Activated T-cell treated with anti-CD3 and anti-CD28 coated beads, Interleukin-2, amount 50 U/mL, for 72 hours (primary cell): ENCODE measurements around the gene PDE11A. TPM values are rescaled to one million over a fixed set of nuclear protein-coding genes. Genes with fewer than 3 reads are reported as not detected.

ENCODE experiments used
- ATAC-seq, 2 donors: fragments of 150-1000 bp; cut with Tn5 transposase; replicated peaks in 1 of 2; 2 replicates each; pipeline ENCODE4 v1.10.0; 2021; ENCODE audit warnings: moderate library complexity in 2 of 2, mild to moderate bottlenecking in 1 of 2
- DNase-seq, 2 donors: peaks; one replicate each; pipeline ENCODE4 v3.0.0; 2021 to 2022; ENCODE audit warnings: mixed read lengths in 1 of 2
- H3K27ac Mint-ChIP-seq: one replicate; pipeline ENCODE4 v1.8.0; 2022; ENCODE audit warnings: mild to moderate bottlenecking, moderate library complexity, mixed read lengths
- H3K27me3 Mint-ChIP-seq: one replicate; pipeline ENCODE4 v1.8.0; 2022; ENCODE audit warnings: low read depth, mixed read lengths
- H3K36me3 Mint-ChIP-seq, 2 donors: one replicate each; pipeline ENCODE4 v1.8.0; 2022; ENCODE audit warnings: mixed read lengths in 2 of 2, mild to moderate bottlenecking in 1 of 2; ENCODE audit not compliant: insufficient read depth in 2 of 2
- H3K4me1 Mint-ChIP-seq: one replicate; pipeline ENCODE4 v1.8.0; 2022; ENCODE audit warnings: low read depth, mixed read lengths
- H3K4me3 Mint-ChIP-seq, 2 donors: one replicate each; pipeline ENCODE4 v1.8.0; 2022; ENCODE audit warnings: mild to moderate bottlenecking in 2 of 2, mixed read lengths in 2 of 2, moderate library complexity in 2 of 2
- H3K9me3 Mint-ChIP-seq, 2 donors: one replicate each; pipeline ENCODE4 v1.8.0; 2022; ENCODE audit warnings: mixed read lengths in 2 of 2
- total RNA-seq, 2 donors: library from RNA; stranded (reverse); gene quantifications; one replicate each; pipeline ENCODE4 v1.2.3, GENCODE V29; 2022

Gene PDE11A
- total RNA-seq, 2 donors from 2014 or later, result not detected

DNA sequence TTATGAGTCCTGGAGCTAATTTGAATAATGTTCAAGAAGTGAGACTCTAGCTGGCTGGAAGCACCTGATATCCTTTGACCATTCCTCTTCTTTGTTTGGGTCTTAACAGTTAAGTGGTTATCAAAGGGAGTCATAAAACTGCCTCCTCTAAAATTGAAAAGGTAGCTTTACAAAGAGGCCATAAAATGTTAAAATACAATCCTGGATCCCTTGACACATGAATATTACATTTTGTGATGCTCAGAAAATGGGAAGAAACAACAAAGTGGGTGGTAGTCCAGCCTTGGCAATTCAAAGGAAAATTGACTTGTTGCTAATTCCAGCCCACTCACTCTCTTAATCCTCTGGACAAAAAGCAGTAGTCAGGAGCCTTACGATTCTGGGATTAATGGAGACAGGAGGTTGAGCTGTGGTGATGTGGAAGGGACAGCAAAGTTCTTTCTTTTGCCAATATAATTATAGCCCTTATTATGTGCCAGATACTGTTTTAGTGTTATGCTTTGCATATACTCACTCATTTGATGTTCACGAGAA, 339.2 kb downstream of the PDE11A start:
- DNase-seq, result no peak
- no peaks in the 10 kb centered on the region for H3K9me3 Mint-ChIP-seq
- no peaks in the 10 kb centered on the region for H3K36me3 Mint-ChIP-seq
- no peak for ATAC-seq
- H3K27me3 Mint-ChIP-seq, result peaks cover 13% of the 10 kb centered on the region
- no peak overlapping the region for H3K4me3 Mint-ChIP-seq
- no peak overlapping the region for H3K27ac Mint-ChIP-seq
- H3K4me1 Mint-ChIP-seq, result no peaks in the 10 kb centered on the region

DNA sequence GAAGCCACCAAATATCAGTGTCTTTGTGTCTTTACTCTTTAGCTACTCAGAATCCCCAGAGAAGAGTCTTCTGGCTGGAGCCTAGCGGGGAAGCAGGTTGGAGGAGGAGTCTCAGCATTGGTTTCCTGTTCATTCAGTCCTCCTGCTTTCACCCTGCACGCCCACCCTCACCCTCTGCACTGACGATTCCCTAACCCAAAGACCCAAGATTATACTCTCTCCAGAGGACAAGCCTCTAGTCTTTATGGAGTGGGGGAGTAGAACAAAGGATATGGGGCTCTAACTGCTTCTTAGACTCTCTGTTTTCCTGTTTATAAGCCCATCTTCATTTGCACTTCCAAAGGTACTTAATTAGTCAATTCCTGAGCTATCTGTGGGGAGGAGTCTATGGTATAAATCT, 341.2 kb downstream of the PDE11A start:
- H3K4me1 Mint-ChIP-seq, result no peaks in the 10 kb centered on the region
- no peak overlapping the region for H3K4me3 Mint-ChIP-seq
- DNase-seq (no peak), ATAC-seq (no peak)
- no peaks in the 10 kb centered on the region for H3K9me3 Mint-ChIP-seq
- peaks cover 21% of the 10 kb centered on the region for H3K27me3 Mint-ChIP-seq
- H3K36me3 Mint-ChIP-seq, result no peaks in the 10 kb centered on the region
- no peak overlapping the region for H3K27ac Mint-ChIP-seq

DNA sequence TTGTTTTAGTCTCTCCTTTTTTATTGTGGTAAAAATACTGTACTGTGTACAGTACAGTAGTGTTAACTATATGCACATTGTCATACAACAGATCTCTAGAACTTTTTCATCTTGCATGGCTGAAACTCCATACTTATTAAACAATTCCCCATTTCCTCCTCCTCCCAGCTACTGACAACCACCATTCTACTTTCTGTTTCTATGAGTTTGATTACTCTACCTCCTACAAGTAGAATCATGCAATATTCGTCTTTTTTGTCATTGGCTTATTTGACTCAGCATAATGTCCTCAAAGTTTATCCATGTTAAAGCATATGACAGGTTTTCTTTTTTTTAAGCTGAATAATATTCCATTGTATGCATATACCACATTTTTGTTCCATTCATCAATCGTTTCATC, 341.8 kb downstream of the PDE11A start:
- H3K27ac Mint-ChIP-seq, result no peak overlapping the region
- H3K27me3 Mint-ChIP-seq, result peaks cover 25% of the 10 kb centered on the region
- ATAC-seq (no peak), DNase-seq (no peak)
- no peak overlapping the region for H3K4me3 Mint-ChIP-seq
- no peaks in the 10 kb centered on the region for H3K4me1 Mint-ChIP-seq
- no peaks in the 10 kb centered on the region for H3K36me3 Mint-ChIP-seq
- no peaks in the 10 kb centered on the region for H3K9me3 Mint-ChIP-seq

DNA sequence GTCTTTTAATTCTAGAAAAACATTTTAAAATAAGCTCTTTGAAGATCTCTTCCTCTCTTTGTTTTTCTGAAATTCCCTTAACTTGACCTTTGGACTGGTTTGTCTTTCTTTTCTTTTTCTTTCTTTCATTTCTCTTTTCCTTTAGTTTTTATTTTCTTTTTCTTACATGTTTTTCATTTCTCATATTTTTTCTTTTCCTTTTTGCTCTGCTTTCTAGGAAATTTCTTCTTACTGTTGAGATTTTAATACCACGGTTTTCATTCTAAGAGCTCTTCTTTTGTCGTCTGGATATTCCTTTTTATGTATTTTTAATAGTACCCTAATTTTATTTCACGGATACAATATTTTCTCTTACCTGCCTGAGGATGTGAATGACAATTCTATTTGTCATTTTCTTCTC, 342.2 kb downstream of the PDE11A start:
- Mint-ChIP-seq H3K27me3 (peaks cover 25% of the 10 kb centered on the region), H3K9me3 (no peaks in the 10 kb centered on the region), H3K27ac (no peak overlapping the region), H3K4me3 (no peak overlapping the region), H3K36me3 (no peaks in the 10 kb centered on the region), H3K4me1 (no peaks in the 10 kb centered on the region)
- ATAC-seq, result no peak
- DNase-seq, result no peak

DNA sequence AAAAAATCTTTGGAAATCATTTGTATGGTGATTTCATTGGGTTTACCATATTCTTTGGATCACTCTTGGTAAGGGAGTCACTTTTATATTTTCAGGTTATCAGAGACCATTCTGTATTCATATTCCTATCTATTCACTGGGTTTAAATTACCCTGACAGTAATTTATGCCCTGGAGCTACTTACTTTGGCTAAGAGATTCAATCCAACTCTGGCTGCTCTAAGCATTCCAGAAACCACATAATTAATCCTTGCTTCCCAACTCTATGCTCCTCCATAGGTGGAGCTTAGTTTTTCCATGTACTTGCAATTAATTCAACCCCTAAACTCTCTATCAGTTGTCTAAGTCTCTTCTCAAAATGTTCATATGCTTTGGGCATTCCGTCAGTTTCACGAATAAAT, 343.7 kb downstream of the PDE11A start:
- Mint-ChIP-seq H3K4me1 (no peaks in the 10 kb centered on the region), H3K27ac (no peak overlapping the region), H3K27me3 (peaks cover 25% of the 10 kb centered on the region), H3K9me3 (no peaks in the 10 kb centered on the region), H3K4me3 (no peak overlapping the region), H3K36me3 (no peaks in the 10 kb centered on the region)
- DNase-seq (no peak), ATAC-seq (no peak)

DNA sequence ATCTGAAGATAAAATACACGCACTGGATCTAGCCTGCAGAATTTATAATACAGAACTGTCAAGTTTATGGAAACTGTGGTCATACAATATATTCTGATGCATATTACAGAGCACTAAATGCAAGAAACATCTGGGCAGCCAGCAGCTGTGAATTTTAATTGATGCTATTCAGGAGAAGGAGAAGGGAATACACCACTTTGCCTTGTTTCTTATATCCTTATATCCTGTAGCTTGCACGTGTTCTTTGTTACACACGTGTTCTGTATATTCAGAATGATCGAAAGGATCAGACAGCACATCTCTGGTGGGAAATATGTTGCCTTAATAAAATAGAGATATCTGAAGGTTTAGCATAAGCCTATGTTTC, 344.2 kb downstream of the PDE11A start:
- ATAC-seq (no peak), DNase-seq (no peak)
- Mint-ChIP-seq H3K4me3 (no peak overlapping the region), H3K27ac (no peak overlapping the region), H3K4me1 (no peaks in the 10 kb centered on the region), H3K36me3 (no peaks in the 10 kb centered on the region), H3K27me3 (peaks cover 25% of the 10 kb centered on the region), H3K9me3 (no peaks in the 10 kb centered on the region)

DNA sequence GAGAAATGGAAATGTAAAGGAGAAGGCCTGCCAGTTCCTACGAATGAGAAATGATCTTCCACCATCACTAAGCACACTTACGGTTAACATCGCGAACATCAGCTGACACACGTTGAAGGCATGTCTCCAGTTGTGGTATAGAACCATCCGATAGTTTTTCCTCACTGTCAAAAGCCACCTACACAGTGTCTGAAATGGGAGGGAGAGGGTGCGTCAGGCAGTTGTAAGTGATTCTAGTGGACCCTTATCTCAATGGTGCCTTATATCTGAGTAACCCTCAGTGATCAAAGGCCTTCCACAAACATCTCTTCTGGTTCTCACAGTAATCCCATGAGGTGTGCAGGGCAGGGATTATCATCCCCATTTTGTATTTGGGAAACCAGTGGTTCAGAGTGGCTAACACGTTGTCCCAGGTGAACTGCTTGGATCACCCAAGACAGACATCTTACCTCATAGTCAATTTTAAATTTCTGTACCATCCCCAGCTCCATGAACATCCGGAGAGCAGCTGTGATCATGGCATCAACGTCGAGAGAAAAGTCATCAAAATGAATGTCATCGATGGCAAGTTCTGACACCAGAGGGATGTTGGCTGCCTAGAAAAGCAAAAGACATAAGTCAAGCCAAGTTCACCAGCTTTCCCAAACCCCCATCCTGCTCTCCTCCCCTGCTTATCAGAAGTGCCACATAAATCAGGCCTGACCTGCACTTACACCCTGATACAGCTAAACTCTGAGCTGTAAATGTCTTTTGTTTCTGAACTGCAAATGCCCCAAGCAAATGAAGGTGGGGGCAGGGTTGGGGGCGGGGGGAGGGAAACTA, 344.8 kb downstream of the PDE11A start:
- Mint-ChIP-seq H3K27me3 (peaks cover 25% of the 10 kb centered on the region), H3K4me3 (no peak overlapping the region), H3K4me1 (no peaks in the 10 kb centered on the region), H3K9me3 (no peaks in the 10 kb centered on the region), H3K27ac (no peak overlapping the region), H3K36me3 (no peaks in the 10 kb centered on the region)
- no peak for ATAC-seq
- no peak for DNase-seq

DNA sequence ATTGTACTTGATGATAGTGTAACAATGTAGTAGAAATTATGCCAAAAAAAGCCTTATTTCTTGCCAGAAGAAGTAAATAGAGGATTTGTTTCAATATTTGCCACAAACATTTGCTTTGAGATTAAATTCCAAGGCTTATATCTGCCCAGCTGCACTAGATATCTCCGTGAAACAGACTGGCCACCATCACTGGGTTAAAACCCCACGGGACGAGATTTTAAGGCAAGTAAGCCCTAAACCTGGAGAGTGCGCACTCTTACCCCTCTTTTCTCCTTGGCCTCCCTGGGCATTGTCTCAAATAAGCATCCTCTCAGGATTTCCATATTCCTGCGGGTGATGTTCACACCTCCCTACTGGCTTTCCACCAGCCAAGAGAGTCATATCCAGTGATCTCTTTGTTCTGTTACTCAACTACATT, 345.6 kb downstream of the PDE11A start:
- Mint-ChIP-seq H3K27me3 (peaks cover 25% of the 10 kb centered on the region), H3K4me1 (no peaks in the 10 kb centered on the region), H3K4me3 (no peak overlapping the region), H3K36me3 (no peaks in the 10 kb centered on the region), H3K9me3 (no peaks in the 10 kb centered on the region), H3K27ac (no peak overlapping the region)
- ATAC-seq (no peak), DNase-seq (no peak)

DNA sequence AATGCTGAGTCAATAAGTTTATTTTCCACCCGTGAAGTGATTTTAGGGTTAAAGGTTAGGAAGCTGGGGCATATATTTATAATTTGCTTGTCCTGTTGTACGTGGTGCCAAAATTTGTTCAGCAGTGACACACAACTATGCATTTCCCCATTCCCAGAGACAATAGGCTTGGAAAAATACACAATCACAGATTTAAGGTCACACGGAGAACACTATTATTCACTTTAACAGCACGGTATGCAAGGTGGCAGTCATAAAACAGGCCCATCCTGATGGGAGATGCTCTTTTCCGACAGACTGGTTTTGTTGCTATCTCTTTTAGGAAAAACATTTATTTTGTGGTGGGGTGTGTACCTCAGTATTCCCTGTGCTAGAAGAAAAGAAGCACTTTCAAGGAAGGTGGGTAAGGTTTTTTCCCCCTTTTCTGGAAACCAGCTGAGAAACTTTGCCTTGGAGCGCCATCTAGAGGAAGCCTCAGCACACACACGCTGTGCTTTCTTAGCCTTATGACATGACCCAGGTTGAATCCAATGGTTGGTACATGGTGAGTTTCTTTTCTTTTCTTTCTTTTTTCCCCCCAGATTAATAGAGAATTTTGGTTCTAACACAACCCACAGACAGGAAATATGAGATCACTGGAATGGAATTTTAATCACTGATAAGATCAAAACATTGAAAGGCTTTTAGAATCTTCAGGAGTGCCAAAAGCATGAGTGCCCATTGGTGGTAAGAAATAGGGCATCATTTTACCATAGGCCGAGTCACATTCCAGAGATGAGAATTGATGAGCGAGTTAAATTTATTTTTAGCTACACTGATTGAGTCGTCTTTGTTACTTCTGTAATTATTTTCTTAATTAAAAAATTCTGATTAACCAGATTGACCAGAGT, 347.9 kb downstream of the PDE11A start:
- DNase-seq, result peak; percentile 50 to 62
- peaks cover 25% of the 10 kb centered on the region for H3K27me3 Mint-ChIP-seq
- H3K36me3 Mint-ChIP-seq, result no peaks in the 10 kb centered on the region
- no peaks in the 10 kb centered on the region for H3K9me3 Mint-ChIP-seq
- no peak overlapping the region for H3K27ac Mint-ChIP-seq
- peak; percentile 58 to 60 for ATAC-seq
- no peaks in the 10 kb centered on the region for H3K4me1 Mint-ChIP-seq
- no peak overlapping the region for H3K4me3 Mint-ChIP-seq

DNA sequence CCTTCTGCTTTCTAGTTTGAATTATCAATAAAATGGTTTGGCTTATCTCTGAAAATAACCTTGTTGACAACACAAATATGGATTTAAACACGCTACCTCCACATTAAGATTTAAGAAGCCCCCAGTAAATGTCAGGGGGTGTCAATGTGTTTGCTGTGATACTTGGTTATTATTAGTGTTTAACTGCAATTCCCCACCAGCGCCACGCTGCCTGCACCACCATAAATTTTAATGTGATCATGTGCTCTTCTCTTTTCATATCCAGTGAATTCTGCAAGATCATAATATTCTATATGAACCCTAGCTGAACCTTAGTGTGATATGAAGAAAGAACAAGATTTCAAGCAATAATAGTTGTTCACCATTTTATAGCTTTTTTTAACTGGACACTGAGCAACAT, 349.3 kb downstream of the PDE11A start:
- peaks cover 11% of the 10 kb centered on the region for H3K27me3 Mint-ChIP-seq
- ATAC-seq (no peak), DNase-seq (no peak)
- H3K27ac Mint-ChIP-seq, result no peak overlapping the region
- H3K4me1 Mint-ChIP-seq, result no peaks in the 10 kb centered on the region
- no peak overlapping the region for H3K4me3 Mint-ChIP-seq
- no peaks in the 10 kb centered on the region for H3K36me3 Mint-ChIP-seq
- no peaks in the 10 kb centered on the region for H3K9me3 Mint-ChIP-seq

DNA sequence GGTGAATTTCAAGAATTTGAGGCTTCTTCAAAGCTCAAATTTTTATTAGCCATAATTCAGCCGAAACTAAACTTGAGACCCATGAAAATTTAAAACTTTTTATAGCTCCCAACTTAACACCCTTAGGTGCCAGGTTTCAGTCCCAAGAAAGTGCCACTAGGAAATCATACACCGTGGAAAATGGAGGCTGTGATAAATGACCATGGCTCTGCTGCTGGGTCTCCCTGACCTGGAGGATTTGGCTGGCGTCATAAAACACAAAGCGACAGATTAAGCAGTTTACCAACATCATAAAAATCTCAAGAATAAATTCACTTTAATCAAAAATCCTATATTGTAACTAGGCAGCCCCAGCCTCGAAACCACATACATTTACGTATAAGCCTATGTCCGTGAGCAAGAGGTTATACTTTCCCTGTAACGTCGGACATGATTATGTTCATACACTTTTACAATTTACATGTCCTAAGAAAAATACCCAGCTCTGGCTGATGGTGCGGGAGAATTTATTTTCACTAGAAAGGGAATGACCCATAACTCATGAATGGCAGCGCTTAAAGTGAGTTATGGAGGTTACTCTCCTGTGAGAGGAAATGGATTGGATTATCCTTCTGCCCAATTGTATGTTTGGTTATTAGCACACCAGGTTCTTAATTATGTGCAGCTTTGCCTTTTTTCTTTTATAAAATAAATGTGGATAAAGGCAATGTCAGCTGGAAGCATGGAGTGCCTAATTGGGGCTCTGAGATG, 350.6 kb downstream of the PDE11A start:
- no peaks in the 10 kb centered on the region for H3K4me1 Mint-ChIP-seq
- peaks cover 7% of the 10 kb centered on the region for H3K27me3 Mint-ChIP-seq
- H3K36me3 Mint-ChIP-seq, result no peaks in the 10 kb centered on the region
- no peaks in the 10 kb centered on the region for H3K9me3 Mint-ChIP-seq
- H3K4me3 Mint-ChIP-seq, result no peak overlapping the region
- no peak overlapping the region for H3K27ac Mint-ChIP-seq
- ATAC-seq, result no peak
- no peak for DNase-seq

DNA sequence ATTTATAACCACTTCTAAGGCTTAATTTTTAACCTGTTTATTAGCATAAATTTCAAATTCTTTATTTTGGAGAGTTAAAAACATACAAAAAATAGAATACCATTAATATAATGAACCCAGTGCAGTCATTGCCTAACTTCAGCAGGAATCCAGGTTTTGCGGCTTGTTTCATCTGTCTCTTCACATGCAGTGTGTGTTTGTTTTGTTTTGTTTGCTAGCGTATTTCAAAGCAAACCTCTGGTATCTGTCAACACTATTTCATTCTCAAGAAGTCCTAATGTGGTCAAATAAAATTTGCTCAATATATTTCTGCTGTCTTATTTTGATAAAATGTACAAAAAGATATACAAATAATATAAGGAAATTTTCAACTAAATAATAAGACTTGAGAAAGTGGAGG, 351.5 kb downstream of the PDE11A start:
- Mint-ChIP-seq H3K4me3 (no peak overlapping the region), H3K4me1 (no peaks in the 10 kb centered on the region), H3K27me3 (peaks cover 6% of the 10 kb centered on the region), H3K9me3 (no peaks in the 10 kb centered on the region), H3K36me3 (no peaks in the 10 kb centered on the region), H3K27ac (no peak overlapping the region)
- no peak for DNase-seq
- ATAC-seq, result no peak
